Measurements from ENCODE around the gene CHST11.
A peak's percentile ranks its signal among the peaks of the same experiment; 100 is the strongest.

Gene CHST11

GRCh38 chr12:104446646-104447421 lies 9.9 kb upstream of the CHST11 start:
- H3K36me3 ChIP-seq = no peaks in the 10 kb centered on the region
- H3K9ac ChIP-seq = no peak overlapping the region
- peaks cover 13% of the 10 kb centered on the region for H3K4me1 ChIP-seq
- TF ChIP-seq Cebpa-rat (IDR thresholded peaks at IDR 0.05) = no peak
- H3K4me2 ChIP-seq = no peak overlapping the region
- no peaks in the 10 kb centered on the region for H4K20me1 ChIP-seq
- H3K27ac ChIP-seq = no peak overlapping the region
- no peak overlapping the region for H3K4me3 ChIP-seq
- no peaks in the 10 kb centered on the region for H3K27me3 ChIP-seq
- peaks cover 30% of the 10 kb centered on the region for H3K9me3 ChIP-seq

DNA sequence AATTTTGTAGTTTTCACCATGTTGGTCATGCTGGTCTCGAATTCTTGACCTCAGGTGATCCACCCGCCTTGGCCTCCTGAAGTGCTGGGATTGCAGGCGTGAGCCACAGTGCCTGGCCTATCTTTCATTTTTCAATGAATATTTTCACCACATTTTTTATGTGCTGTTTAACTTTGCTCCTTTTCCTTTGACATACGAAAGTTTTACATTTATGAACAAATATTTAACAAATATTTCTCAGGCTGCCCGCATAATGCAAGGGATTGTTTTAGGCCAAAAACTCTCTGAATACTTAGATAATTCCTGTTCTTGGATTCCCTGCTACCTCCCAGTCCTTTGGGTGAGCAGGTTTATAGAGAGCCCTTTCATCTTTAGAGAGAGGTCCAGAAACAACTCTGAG lies 8.7 kb upstream of the CHST11 start:
- no peaks in the 10 kb centered on the region for H3K36me3 ChIP-seq
- no peak overlapping the region for H3K4me2 ChIP-seq
- H3K4me1 ChIP-seq = peaks cover 10% of the 10 kb centered on the region
- no peak overlapping the region for H3K27ac ChIP-seq
- H3K9me3 ChIP-seq = peaks cover 30% of the 10 kb centered on the region
- no peak overlapping the region for H3K4me3 ChIP-seq
- H3K9ac ChIP-seq = no peak overlapping the region
- no peaks in the 10 kb centered on the region for H4K20me1 ChIP-seq
- H3K27me3 ChIP-seq = no peaks in the 10 kb centered on the region
- TF ChIP-seq Cebpa-rat (IDR thresholded peaks at IDR 0.05) = no peak

GRCh38 chr12:104448451-104448850 lies 8.3 kb upstream of the CHST11 start:
- no peak overlapping the region for H3K9ac ChIP-seq
- H3K4me1 ChIP-seq = peaks cover 6% of the 10 kb centered on the region
- no peaks in the 10 kb centered on the region for H4K20me1 ChIP-seq
- no peaks in the 10 kb centered on the region for H3K36me3 ChIP-seq
- no peaks in the 10 kb centered on the region for H3K27me3 ChIP-seq
- H3K9me3 ChIP-seq = peaks cover 30% of the 10 kb centered on the region
- no peak overlapping the region for H3K27ac ChIP-seq
- H3K4me2 ChIP-seq = no peak overlapping the region
- TF ChIP-seq Cebpa-rat (IDR thresholded peaks at IDR 0.05) = no peak
- H3K4me3 ChIP-seq = no peak overlapping the region

GRCh38 chr12:104450700-104451099 lies 6.0 kb upstream of the CHST11 start:
- no peaks in the 10 kb centered on the region for H3K36me3 ChIP-seq
- H3K27ac ChIP-seq = no peak overlapping the region
- no peaks in the 10 kb centered on the region for H4K20me1 ChIP-seq
- peaks cover 11% of the 10 kb centered on the region for H3K4me1 ChIP-seq
- TF ChIP-seq Cebpa-rat (IDR thresholded peaks at IDR 0.05) = no peak
- no peak overlapping the region for H3K4me2 ChIP-seq
- peaks cover 25% of the 10 kb centered on the region for H3K9me3 ChIP-seq
- no peak overlapping the region for H3K9ac ChIP-seq
- H3K4me3 ChIP-seq = no peak overlapping the region
- no peaks in the 10 kb centered on the region for H3K27me3 ChIP-seq

GRCh38 chr12:104452087-104452486 lies 4.7 kb upstream of the CHST11 start:
- Histone ChIP-seq H4K20me1 (peaks cover 2% of the 10 kb centered on the region; the same call in 1 of the 2 replicates), H3K9ac (no peak overlapping the region), H3K27ac (no peak overlapping the region), H3K9me3 (peaks cover 11% of the 10 kb centered on the region), H3K4me1 (peaks cover 14% of the 10 kb centered on the region), H3K4me2 (no peak overlapping the region), H3K27me3 (no peaks in the 10 kb centered on the region), H3K36me3 (no peaks in the 10 kb centered on the region), H3K4me3 (no peak overlapping the region)
- no peak for TF ChIP-seq Cebpa-rat (IDR thresholded peaks at IDR 0.05)

GRCh38 chr12:104453133-104453532 lies 3.6 kb upstream of the CHST11 start:
- no peaks in the 10 kb centered on the region for H3K27me3 ChIP-seq
- no peak overlapping the region for H3K4me2 ChIP-seq
- no peaks in the 10 kb centered on the region for H3K36me3 ChIP-seq
- no peak overlapping the region for H3K4me3 ChIP-seq
- no peak for TF ChIP-seq Cebpa-rat (IDR thresholded peaks at IDR 0.05)
- peaks cover 12% of the 10 kb centered on the region; the same call in 1 of the 2 replicates for H4K20me1 ChIP-seq
- peaks cover 9% of the 10 kb centered on the region for H3K9me3 ChIP-seq
- peaks cover 13% of the 10 kb centered on the region for H3K4me1 ChIP-seq
- no peak overlapping the region for H3K9ac ChIP-seq
- H3K27ac ChIP-seq = no peak overlapping the region

DNA sequence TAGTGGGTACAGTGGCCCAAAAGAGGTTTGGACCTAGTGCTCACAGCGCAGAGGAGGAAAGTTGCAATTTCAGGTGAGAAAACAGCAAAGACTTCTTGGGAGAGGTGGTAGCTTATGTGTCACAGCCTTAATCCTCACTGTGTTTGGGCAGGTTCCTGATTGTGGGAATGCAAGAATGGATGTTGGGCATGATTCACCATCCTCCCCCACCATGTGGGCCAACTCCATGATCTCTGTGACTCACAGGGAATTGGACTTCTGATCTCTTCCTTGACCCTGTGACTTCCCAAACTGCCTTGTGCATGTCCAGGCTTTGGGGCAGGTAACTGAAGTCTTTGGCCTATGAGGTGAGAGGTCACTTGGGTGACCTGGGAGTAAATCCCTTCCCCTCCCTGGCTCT lies 1.8 kb upstream of the CHST11 start:
- no peak for TF ChIP-seq Cebpa-rat (IDR thresholded peaks at IDR 0.05)

DNA sequence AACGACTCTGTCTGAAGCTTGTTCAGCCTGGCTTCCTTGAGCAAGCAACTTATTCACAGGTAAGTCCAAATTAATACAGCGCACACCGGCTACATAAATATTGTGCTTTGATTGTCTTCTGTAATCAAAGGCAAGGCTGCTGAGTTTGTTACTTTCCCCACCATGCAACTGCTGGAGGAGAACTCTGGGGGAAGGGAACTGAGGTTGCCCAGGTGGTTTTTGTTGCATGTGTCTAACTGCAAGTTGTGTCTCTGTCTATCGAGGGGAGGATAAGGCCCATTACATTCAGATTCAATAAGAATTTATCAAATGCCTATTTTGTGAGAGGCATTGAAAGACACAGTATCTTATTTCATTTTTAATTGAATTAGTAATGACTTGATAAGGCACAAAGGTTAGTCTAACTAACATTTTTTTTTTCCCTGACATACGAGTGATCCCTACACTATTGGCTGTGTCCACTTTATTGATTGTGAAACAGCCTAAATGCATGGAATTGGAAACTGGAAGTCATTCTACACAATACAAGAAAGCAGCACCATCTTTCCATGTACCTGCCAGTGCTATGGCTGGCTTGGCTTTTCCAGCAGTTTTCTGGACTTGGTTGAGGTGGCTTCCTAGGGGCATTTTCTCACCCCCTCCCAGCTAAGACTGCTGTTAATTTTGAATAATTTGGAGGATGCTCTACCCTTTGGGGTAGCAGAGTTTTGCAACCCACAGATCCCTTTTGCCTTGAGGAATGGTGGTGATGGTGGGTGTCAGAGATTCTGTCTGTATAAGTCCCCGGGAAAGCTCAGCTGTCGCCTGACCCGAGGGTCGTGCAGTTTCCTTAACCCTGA lies 951 bp upstream of the CHST11 start:
- Histone ChIP-seq H3K4me2 (peak overlapping the region; percentile 95), H3K27ac (peak overlapping the region; percentile 96)
- TF ChIP-seq Cebpa-rat (IDR thresholded peaks at IDR 0.05) = no peak

More for the DNA sequence above, 1.8 kb upstream of the CHST11 start:
- peaks cover 9% of the 10 kb centered on the region for H3K9me3 ChIP-seq
- no peak overlapping the region for H3K4me3 ChIP-seq
- no peak overlapping the region for H3K27ac ChIP-seq
- peaks cover 31% of the 10 kb centered on the region for H4K20me1 ChIP-seq
- no peaks in the 10 kb centered on the region for H3K36me3 ChIP-seq
- H3K4me2 ChIP-seq = 0 out of 2 replicates have a peak overlapping the region, but pooled peaks have one; percentile 95
- H3K4me1 ChIP-seq = peaks cover 19% of the 10 kb centered on the region
- H3K27me3 ChIP-seq = no peaks in the 10 kb centered on the region
- no peak overlapping the region for H3K9ac ChIP-seq

GRCh38 chr12:104456950-104457745 lies 400 bp downstream of the CHST11 start:
- peak overlapping the region; percentile 98 for H3K4me3 ChIP-seq
- H3K9me3 ChIP-seq = no peaks in the 10 kb centered on the region
- H3K27me3 ChIP-seq = no peaks in the 10 kb centered on the region
- H3K4me1 ChIP-seq = peaks cover 41% of the 10 kb centered on the region
- TF ChIP-seq Cebpa-rat (IDR thresholded peaks at IDR 0.05) = no peak
- peak overlapping the region; percentile 95 for H3K4me2 ChIP-seq
- H3K36me3 ChIP-seq = no peaks in the 10 kb centered on the region
- H3K27ac ChIP-seq = peak overlapping the region; percentile 96
- peaks cover 52% of the 10 kb centered on the region for H4K20me1 ChIP-seq
- peak overlapping the region; percentile 94 for H3K9ac ChIP-seq

More for the DNA sequence above, 951 bp upstream of the CHST11 start:
- peaks cover 39% of the 10 kb centered on the region for H4K20me1 ChIP-seq
- H3K27me3 ChIP-seq = no peaks in the 10 kb centered on the region
- no peaks in the 10 kb centered on the region for H3K36me3 ChIP-seq
- H3K9me3 ChIP-seq = peaks cover 4% of the 10 kb centered on the region
- peaks cover 27% of the 10 kb centered on the region for H3K4me1 ChIP-seq
- peak overlapping the region; percentile 94 for H3K9ac ChIP-seq
- H3K4me3 ChIP-seq = peak overlapping the region; percentile 98
